GM21723 (cell line): Measurements from ENCODE around the gene AIG1.

Experiments
- ATAC-seq: cut with Tn5 transposase; IDR thresholded peaks from one replicate; pipeline ENCODE4 v1.9.1; 2021; ENCODE audit warnings: mild to moderate bottlenecking, moderate library complexity; ENCODE audit not compliant: unreplicated experiment

Gene AIG1

DNA sequence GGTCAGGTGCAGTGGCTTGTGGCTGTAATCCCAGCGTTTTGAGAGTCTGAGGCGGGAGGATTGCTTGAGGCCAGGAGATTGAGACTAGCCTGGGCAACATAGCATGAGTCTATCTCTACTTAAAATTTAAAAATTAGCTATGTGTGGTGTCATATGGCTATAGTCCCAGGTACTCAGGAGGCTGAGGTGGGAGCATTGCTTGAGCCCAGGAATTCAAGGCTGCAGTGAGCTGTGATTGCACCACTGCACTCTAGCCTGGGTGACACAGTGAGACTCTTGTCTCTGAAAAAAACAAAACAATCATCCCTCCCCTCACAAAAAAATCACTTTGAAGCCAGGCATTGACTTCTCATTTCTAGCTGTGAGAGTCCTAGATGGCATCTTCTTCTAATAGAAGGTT, 32.1 kb downstream of the AIG1 start:
- ATAC-seq = no peak

DNA sequence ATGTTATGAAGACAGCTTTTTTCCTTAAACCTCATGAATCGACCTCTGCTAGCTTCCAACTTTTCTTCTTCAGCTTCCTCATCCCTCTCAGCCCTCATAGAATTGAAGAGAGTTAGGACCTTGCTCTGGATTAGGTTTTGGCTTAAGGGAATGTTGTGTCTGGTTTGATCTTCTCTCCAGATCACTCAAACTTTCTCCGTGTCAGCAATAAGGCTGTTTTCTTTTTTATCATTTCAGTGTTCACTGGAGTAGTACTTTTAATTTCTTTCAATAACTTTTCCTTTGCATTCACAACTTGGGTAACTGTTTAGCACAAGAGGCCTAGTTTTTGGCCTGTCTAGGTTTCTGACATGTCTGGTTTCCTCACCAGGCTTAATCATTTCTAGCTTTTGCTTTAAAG, 32.6 kb downstream of the AIG1 start:
- ATAC-seq = no peak

DNA sequence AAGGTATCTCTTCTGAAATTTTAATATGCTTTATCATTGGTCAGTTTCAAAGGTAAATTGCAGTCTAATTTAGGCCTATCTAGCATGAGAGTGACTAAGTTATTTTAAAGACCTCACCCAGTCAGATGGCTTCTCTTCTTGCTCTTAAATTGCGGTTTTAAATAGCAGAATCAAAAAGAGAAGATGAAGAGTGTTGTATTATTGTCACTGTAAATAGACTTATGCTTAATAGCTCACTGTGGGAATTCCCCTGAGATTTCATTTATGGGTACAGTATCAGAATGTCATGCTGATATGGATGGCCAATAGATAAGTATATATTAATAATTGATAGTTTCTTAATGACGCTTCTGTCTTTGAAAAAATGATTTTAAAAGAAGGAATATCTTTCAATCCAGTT, 35.7 kb downstream of the AIG1 start:
- no peak for ATAC-seq

DNA sequence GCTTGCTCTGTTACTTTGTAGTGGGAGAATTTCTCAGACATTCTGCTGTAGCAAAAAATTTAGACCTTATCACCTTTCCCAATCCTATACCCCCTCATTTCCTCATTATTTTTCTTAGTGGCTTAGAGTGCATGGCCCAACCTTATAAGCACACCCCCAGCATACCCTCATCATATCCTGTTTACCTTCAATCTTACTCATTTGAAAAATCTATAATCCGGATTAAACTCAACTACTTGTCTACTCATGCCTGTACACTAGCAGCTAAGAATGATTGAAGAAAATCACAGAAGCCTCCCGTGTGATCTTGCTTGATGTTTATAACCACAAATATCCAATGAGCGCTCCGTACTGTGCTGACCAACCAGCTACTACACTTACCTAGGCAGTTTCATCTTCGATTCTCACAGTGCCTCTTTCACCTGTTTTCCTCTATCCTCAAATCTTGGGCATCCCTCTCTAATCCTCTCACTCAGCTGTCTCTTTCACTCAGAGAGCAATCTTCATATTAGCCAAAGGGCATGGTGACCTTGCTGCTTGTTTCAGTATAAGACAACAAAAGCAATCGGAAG, 36.6 kb downstream of the AIG1 start:
- no peak for ATAC-seq

DNA sequence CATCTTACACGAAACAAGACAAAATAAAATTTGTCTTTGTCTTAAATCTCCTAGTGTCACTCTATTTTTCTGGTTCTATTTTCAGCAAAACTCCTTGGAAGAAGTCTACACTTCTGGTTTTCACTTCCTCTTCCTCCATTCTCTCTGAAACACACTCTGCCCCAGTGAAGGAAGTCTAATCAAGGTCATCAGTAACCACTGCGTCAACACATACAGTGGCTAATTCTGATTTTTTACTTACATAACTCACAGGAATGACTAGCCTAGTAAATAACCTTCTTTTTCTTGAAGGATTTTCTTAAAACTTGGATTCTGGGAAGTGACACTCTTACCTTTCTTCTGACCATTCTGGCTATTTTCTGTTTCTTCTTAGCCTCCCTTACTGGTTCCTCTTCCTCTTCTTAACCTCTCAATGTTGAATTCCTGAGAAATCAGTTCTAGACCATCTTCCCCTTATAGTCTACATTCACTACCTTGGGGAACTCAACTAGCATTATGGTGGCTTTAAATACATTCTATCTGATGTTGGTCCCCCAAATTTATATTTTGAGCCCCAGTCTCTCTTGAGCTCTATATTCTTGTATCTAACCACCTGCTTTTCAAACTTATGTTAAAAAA, 37.5 kb downstream of the AIG1 start:
- ATAC-seq = peak; percentile 95

DNA sequence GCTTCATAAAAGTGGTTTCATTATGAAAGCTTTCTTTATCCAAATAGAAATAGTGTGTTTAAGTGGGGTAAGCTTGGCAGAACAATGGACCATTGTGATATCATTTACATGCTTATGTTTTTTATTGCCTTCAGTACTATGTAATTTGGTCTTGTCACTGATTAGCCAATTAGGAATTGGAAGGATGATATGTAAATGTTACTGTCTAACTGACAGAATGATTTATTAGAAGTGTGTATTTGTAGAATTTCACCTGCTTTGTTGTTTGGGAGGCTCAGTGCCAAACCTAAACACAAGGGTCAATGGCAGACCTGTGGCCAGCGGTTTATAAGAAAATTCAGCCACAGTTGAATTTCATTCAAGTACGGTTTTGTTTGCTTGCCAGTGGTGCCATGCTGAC, 39.0 kb downstream of the AIG1 start:
- ATAC-seq = no peak

DNA sequence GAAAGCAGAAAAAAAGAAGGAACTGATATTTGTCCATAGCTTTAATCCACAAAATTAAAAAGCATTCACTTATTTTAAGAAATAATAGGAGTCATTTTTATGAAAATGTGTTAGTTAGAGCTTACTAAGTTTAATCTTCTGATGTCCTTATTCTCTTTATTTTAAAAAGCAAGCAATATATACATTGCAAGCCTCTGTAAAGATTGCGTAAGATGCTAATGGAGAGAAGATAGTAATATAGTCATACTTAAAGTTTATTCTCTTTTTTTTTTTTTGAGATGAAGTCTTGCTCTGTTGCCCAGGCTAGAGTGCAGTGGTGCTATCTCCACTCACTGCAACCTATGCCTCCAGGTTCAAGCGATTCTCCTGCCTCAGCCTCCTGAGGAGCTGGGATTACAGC, 39.7 kb downstream of the AIG1 start:
- ATAC-seq = no peak

DNA sequence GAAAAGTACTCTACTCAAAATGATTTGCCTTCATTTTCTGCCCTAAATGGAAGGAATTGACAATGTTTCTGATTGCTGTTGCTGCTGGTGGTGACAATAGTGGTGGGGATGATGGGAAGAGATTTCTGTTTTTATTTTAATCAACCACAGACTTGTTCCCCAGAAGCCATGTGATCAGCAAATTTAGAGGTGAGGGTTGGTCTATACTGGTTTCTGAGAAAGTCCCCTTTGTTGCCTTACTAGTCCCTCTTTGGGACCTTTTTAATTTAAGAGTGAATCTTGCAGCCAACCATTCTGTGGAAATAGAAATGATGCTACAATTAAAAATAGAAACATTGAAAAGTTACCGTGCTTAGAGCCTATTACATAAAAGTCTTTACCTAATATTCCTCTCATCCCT, 43.2 kb downstream of the AIG1 start:
- ATAC-seq = no peak

DNA sequence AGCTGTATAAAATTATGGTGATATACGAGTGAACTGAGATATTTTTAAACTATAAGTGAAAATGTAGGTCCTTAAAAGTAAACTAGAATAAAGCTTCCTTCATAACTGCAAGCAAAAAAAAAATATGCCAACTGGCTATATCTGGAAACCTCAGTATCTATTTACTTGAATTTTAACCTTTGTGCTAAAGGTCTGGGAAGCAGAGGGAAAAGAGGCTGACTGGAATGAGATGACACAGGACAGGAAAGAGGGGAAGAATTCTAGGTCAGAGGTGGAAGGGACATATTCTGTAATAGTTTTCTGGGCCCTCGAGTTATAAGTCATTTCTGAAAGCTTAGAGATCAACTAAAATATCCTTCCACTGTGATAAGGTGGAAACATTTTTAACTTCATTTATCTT, 46.8 kb downstream of the AIG1 start:
- ATAC-seq = no peak

DNA sequence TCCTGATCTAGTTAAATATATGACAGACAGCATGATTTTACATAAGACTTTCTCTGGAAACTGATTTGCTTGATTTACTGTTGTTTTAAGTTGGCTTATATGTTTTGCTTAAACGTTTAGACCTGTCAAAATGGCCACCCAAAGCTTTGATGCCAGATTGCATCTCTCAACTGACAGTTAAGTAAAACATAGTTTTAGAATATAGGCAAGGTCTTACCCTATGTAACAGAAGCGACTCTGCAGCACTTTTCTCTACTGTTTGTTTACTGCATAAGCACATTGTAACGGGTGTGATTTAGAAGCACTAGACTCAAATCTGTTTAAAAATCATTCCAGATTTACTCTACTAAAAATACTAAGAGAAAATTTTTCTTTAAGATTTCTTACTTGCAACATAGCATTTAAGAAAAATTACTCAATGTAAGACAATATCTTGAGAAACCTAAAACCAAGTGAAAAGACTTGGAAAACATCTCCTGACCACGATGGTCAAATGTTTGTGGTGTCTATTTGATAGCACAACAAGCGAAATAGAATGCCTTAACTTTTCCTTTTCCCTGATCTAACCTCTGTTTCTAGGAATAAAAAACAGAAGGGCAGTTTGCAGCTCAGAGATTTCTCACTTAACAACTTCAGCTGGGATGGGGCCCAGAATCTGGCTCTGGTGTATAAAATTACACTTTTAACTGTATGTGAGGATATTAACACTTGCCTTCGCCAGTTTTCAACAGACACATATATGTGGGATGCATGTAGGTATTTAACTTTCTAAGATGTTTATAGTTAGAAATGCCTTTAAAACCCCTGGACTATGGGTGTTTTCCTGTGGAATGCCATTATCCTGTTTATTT, 47.4 kb downstream of the AIG1 start:
- ATAC-seq = no peak

DNA sequence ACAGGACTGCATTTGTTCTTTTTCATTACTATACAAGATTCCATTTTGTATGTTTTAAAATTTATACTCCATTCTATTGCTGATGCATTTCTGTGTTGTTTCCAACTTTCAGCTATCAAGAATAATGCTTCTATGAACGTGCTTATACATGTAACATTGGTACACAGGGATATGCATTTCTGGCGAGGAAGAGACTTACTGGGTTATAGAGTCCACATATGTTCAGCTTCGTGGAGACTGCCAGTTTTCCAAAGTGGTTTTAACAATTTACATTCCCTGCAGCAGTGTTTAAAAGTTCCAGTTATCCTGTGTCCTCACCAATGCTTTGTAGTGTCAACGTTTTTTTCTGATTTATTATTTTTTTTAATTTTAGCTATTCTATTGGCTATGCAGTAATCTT, 48.5 kb downstream of the AIG1 start:
- no peak for ATAC-seq

DNA sequence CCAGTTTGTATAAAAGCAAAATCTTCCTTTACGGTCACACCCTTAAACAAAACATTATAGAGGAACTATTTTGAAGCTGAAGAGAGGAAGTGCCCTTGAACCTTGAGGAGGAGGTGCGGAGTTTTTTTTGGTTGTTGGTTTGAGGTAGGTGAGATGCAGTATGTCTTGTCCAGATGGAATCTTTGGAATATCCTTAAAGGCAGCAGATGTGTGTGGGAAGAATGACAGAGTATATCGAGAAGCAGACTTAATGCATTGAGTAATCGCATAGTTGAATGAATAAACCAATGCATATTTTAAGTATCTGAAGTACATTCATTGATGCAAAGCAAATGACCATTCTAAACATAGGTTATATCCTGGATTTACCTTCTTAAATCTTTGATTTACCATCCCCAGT, 49.9 kb downstream of the AIG1 start:
- no peak for ATAC-seq

DNA sequence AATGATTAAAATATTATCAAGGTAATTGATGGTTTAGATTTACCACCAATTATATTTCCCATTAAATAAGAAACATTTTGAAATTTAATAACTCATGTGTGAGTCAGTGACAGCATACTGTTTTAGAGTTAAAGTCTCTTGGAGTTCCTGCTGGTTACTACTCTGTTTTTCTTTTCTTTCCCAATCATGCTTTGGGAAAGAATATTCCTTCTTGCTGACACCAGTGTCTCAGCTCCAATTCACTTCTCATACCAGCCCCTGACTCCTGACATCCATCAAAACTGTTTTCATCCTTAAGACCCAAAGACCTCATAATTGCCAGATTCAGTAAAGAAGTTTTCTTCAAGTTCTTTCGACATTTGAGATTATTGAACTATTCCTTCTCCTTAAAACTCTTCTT, 50.3 kb downstream of the AIG1 start:
- ATAC-seq = no peak

DNA sequence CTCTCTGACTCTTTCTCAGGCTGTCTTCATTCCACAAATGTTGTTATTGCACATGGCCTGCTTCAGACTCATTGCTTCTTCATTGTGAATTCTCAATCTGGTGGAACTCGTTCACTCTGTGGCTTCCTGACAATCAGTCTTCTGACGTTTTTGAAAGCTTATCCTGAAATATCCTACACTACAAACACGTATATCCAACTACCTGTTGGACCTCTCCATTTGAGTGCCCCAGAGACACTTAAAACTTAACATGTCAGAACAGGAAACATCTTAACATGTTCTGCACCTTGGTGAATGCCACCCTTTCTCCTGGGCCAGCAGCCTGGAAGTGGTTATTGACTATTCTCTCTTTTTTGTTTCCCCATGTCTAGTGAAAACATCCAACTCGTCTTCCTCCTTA, 50.8 kb downstream of the AIG1 start:
- no peak for ATAC-seq

DNA sequence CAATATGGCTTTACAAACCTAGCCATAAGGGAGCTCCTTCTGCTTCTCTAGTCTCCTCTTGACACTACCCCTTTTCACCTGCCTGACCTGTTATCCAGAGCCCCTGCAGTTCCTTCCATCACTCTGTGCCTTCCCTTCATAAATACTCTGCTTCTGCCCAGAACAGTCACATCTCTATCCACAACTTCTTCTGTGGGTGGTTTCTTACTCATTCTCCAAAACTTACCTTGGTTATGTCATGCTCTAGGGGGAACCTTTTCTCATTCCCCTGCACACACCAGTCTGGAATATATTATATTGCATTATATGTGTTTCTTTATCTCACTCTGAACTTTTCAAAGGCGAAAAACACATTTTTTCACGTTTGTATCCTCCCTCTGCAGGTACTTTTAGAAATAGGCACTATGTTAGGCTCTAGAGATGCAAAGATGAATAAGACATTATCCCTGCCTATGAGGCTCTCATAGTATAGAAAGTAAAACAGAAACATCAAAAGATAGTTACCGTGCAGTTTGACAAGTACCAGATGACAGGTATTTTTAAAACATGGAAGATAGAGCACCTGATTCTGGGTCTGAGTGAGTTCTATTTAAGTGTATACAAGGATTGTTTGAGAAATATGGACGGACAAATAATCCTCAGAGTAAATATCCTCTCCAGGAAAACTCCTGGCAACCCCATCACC, 51.5 kb downstream of the AIG1 start:
- ATAC-seq = peak; percentile 79

DNA sequence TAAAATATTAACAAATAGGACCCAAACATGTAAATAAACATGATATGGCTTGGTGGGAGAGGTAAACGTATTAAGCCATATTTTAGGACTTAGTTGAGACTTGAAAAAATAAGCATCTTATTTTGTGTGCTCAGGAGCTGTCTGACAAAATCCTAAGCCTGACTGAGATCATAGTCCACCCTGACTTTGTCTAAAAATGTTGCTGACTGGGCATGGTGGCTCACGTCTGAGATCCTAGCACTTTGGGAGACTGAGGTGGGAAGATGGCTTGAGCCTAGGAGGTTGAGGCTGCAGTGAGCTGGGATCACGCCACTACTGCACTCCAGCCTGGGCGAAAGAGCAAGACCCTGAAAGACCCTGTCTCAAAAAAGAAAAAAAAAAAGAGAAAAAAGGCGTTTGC, 52.1 kb downstream of the AIG1 start:
- no peak for ATAC-seq

DNA sequence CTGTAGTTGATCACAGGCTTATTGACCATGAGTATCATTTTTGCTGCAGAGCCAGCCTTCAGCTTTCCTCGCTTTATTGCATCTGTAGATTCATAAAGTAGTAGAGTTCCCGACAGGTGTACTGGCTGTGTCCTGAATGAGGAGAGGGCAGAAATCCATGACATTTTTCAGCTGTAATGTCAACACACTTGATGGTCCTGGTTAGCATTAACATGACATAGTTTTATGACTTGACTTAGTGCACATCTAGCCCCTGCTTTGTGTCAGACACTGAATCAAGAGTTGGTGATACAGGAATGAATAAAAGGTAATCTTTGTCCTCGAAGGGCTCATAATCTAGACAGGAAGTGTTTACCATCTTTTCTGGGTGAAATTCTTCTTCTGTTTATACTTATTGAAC, 55.0 kb downstream of the AIG1 start:
- no peak for ATAC-seq

DNA sequence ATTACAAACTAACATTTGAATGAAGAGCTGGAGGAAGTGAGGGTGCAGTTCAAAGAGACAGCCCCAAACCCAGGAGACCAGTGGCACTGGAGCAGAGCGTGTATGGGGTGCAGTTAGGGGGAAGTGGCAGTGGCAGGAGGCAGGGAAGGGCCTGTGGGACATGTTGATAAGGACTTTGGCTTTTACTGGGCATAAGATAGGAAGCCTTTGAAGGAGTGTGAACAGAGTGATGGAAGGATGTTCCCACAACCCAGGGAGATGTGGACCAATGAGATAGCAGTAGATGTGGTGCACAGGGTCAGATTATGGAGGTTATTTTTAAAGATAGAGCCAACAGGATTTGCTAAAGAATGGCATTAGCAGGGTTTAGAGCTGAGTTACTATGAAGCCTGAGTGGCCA, 56.4 kb downstream of the AIG1 start:
- no peak for ATAC-seq

DNA sequence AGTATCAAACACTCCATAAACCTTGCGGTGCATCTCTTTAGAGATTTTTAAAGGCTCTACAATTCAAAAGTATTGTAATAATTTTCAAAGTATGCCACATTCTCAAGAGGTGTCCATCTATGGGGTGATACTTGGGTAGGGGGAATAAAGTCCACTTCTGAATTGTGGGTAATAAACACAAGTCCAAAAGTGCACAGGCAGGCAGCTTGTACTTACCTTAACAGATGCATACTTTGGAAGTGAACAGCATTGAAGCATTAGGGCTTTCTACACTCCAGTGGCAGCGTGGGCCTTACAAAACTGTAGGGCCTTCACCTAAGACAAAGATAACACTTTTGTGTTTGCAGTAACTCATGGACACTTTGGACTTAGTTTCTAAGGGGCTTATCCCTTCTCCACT, 58.6 kb downstream of the AIG1 start:
- ATAC-seq = no peak

DNA sequence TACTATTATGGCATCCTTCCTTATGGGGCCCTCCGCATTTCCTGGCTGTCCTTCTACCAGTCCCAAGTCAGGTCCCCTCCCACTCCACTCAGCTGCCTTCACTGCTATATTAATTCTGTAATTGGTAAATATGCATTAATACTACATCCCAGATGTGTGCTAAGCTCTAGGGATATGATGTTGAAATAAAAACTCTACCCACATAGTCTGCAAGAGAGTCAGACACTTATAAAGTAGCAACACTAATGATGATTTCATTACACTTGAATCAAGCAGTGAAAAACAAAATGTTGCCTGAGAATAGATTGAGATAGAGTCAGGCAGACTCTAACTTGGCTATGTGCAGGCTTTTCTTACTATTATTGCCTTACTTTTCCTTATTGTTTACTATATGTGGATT, 62.4 kb downstream of the AIG1 start:
- ATAC-seq = no peak

DNA sequence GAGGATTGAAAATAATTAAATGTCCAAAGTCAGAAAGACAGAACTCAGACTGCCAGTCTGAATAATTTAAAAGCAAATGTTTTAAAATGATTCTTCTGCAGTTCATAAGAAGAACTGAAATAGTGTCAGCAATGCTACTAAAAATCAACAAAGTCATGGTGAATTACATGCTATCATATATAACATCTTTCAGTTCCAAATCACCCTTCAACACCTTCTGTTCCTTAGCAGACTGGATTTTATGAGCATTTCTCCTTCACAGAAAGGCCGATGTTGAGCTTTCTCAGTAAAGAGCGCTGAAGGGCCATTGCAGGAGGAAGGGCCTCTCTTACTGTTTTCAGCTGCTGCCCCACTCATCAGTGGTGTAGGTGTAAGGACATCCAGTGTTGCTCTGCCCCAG, 63.3 kb downstream of the AIG1 start:
- ATAC-seq = no peak

DNA sequence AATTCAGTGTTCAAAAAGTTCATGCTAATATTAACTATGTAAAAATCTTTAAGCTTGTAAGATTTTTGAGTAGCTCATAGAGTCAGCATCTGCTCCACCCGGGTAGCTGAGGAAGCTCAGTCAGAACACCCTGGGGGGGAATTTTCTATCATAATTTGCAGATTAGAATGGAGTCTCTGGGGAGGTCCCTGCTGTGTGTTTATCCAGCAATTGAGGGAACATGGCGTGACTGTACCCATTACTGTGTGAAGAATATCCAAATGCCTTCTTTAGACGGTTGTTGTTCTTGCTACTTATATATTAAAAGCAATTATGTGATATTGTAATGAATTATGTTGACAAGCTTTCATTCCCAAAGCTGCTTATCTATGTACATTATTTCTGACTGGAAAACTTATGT, 64.8 kb downstream of the AIG1 start:
- ATAC-seq = no peak
